Measurements from ENCODE around the gene ZCWPW1. TPM values are rescaled to one million over a fixed set of nuclear protein-coding genes. Genes with fewer than 3 reads are reported as not detected.
A peak's percentile ranks its signal among the peaks of the same experiment; 100 is the strongest.

ZCWPW1 gene
- total RNA-seq, result 0.65 and 3.8 TPM in 2 replicates

GRCh38 chr7:100428199-100428966, at the start of gene ZCWPW1:
TSS of gene ZCWPW1 (minus strand) at chr7:100428703. CDS start at chr7:100420649, 8,054 bp downstream.
- no peak for TF ChIP-seq CTCF (conservative IDR thresholded peaks at IDR 0.05; ENCODE audit: low read depth, low read length)
- DNase-seq (ENCODE audit: low read depth), result peak; percentile 85
- peak within 1 kb of the TSS; percentile 92 for H3K4me3 ChIP-seq (ENCODE audit: low read depth, low read length)

GRCh38 chr7:100477871-100478267, 49.4 kb upstream of the ZCWPW1 start:
- no peak for DNase-seq (ENCODE audit: low read depth)
- peak overlapping the region; percentile 85 for H3K4me3 ChIP-seq (ENCODE audit: low read depth, low read length)
- no peak for TF ChIP-seq CTCF (conservative IDR thresholded peaks at IDR 0.05; ENCODE audit: low read depth, low read length)

- H3K4me3 ChIP-seq (ENCODE audit: low read depth, low read length), result peak overlapping the region; percentile 85
- no peak for DNase-seq (ENCODE audit: low read depth)
- TF ChIP-seq CTCF (conservative IDR thresholded peaks at IDR 0.05; ENCODE audit: low read depth, low read length), result peak; percentile 35
Measured at GRCh38 chr7:100476903-100477870, 48.7 kb upstream of the ZCWPW1 start.

GRCh38 chr7:100476101-100476780, 47.7 kb upstream of the ZCWPW1 start:
- no peak for DNase-seq (ENCODE audit: low read depth)
- H3K4me3 ChIP-seq (ENCODE audit: low read depth, low read length), result peak overlapping the region; percentile 85
- no peak for TF ChIP-seq CTCF (conservative IDR thresholded peaks at IDR 0.05; ENCODE audit: low read depth, low read length)

GRCh38 chr7:100475549-100475948, 47.0 kb upstream of the ZCWPW1 start:
- no peak for TF ChIP-seq CTCF (conservative IDR thresholded peaks at IDR 0.05; ENCODE audit: low read depth, low read length)
- H3K4me3 ChIP-seq (ENCODE audit: low read depth, low read length), result no peak overlapping the region
- no peak for DNase-seq (ENCODE audit: low read depth)

- DNase-seq (ENCODE audit: low read depth), result no peak
- no peak overlapping the region for H3K4me3 ChIP-seq (ENCODE audit: low read depth, low read length)
- TF ChIP-seq CTCF (conservative IDR thresholded peaks at IDR 0.05; ENCODE audit: low read depth, low read length), result no peak
Measured at GRCh38 chr7:100472854-100473499, 44.5 kb upstream of the ZCWPW1 start.

All from epithelial cell of proximal tubule (primary cell).